Mucosa of stomach (tissue), 1 donor: ENCODE measurements around the gene ZSCAN22.
"Not testable (repeated sequence)": the region's sequence is repeated elsewhere in the genome, so short reads cannot be mapped to it uniquely, and the experiment has no call there.

Source experiments
- H3K27me3 ChIP-seq: one replicate; pipeline ENCODE4 v1.7.0; 2013; ENCODE audit warnings: mild to moderate bottlenecking, low read length; ENCODE audit not compliant: control insufficient read depth, insufficient read depth
- H3K36me3 ChIP-seq: one replicate; pipeline ENCODE4 v1.7.0; 2013; ENCODE audit warnings: low read length; ENCODE audit not compliant: control insufficient read depth, insufficient read depth
- H3K4me1 ChIP-seq: one replicate; pipeline ENCODE4 v1.7.0; 2013; ENCODE audit warnings: mild to moderate bottlenecking, low read length; ENCODE audit not compliant: control insufficient read depth, insufficient read depth
- H3K4me3 ChIP-seq: one replicate; pipeline ENCODE4 v1.7.0; 2013; ENCODE audit warnings: low read length
- H3K9ac ChIP-seq: one replicate; pipeline ENCODE4 v1.7.0; 2013; ENCODE audit warnings: mild to moderate bottlenecking, low read length, moderate library complexity
- H3K9me3 ChIP-seq: one replicate; pipeline ENCODE4 v1.7.0; 2013; ENCODE audit warnings: mild to moderate bottlenecking, low read length, moderate library complexity; ENCODE audit not compliant: control insufficient read depth
- donor health status: Pancreatic carcinoma.

ZSCAN22 gene

GRCh38 chr19:58348080-58348479 lies 21.3 kb downstream of the ZSCAN22 start:
- H3K4me1 ChIP-seq, H3K9ac ChIP-seq, H3K36me3 ChIP-seq, H3K9me3 ChIP-seq, H3K4me3 ChIP-seq: not testable (repeated sequence)
- H3K27me3 ChIP-seq = peaks cover 60% of the 10 kb centered on the region

GRCh38 chr19:58349590-58349989 lies 22.8 kb downstream of the ZSCAN22 start:
- Histone ChIP-seq H3K9me3 (no peaks in the 10 kb centered on the region), H3K36me3 (no peaks in the 10 kb centered on the region), H3K4me1 (peaks cover 5% of the 10 kb centered on the region), H3K4me3 (no peak overlapping the region), H3K9ac (no peak overlapping the region), H3K27me3 (peaks cover 70% of the 10 kb centered on the region)

- no peak overlapping the region for H3K9ac ChIP-seq
- H3K36me3 ChIP-seq = no peaks in the 10 kb centered on the region
- H3K4me3 ChIP-seq = no peak overlapping the region
- peaks cover 5% of the 10 kb centered on the region for H3K4me1 ChIP-seq
- H3K9me3 ChIP-seq = no peaks in the 10 kb centered on the region
- peaks cover 72% of the 10 kb centered on the region for H3K27me3 ChIP-seq
These were observed 23.4 kb downstream of the ZSCAN22 start for GRCh38 chr19:58350001-58350861.

- no peak overlapping the region for H3K4me3 ChIP-seq
- H3K4me1 ChIP-seq = peaks cover 5% of the 10 kb centered on the region
- H3K27me3 ChIP-seq = peaks cover 80% of the 10 kb centered on the region
- H3K36me3 ChIP-seq = no peaks in the 10 kb centered on the region
- H3K9ac ChIP-seq = no peak overlapping the region
- H3K9me3 ChIP-seq = no peaks in the 10 kb centered on the region
These were observed 24.2 kb downstream of the ZSCAN22 start for GRCh38 chr19:58350871-58351557.

- Histone ChIP-seq H3K36me3 (no peaks in the 10 kb centered on the region), H3K27me3 (peaks cover 84% of the 10 kb centered on the region), H3K4me3 (no peak overlapping the region), H3K4me1 (peaks cover 5% of the 10 kb centered on the region), H3K9me3 (no peaks in the 10 kb centered on the region), H3K9ac (no peak overlapping the region)
These were observed 24.7 kb downstream of the ZSCAN22 start for GRCh38 chr19:58351558-58351878.

- H3K27me3 ChIP-seq = peaks cover 83% of the 10 kb centered on the region
- H3K36me3 ChIP-seq = no peaks in the 10 kb centered on the region
- no peak overlapping the region for H3K9ac ChIP-seq
- no peaks in the 10 kb centered on the region for H3K9me3 ChIP-seq
- H3K4me3 ChIP-seq = no peak overlapping the region
- H3K4me1 ChIP-seq = peaks cover 2% of the 10 kb centered on the region
These were observed 25.4 kb downstream of the ZSCAN22 start for GRCh38 chr19:58351990-58352755.

GRCh38 chr19:58352760-58353671 lies 26.2 kb downstream of the ZSCAN22 start, which contains the start of gene A1BG:
Gene A1BG, minus strand, starts transcription at chr19:58353492. Its CDS starts 55 bp downstream, at chr19:58353437.
- H3K9ac ChIP-seq = no peak within 1 kb of the TSS
- peaks cover 79% of the 10 kb centered on the region for H3K27me3 ChIP-seq

GRCh38 chr19:58353717-58354477 lies 27.1 kb downstream of the ZSCAN22 start:
- H3K27me3 ChIP-seq = peaks cover 71% of the 10 kb centered on the region
- H3K9ac ChIP-seq = no peak overlapping the region
- no peaks in the 10 kb centered on the region for H3K4me1 ChIP-seq
- no peaks in the 10 kb centered on the region for H3K9me3 ChIP-seq
- no peak overlapping the region for H3K4me3 ChIP-seq
- no peaks in the 10 kb centered on the region for H3K36me3 ChIP-seq

More at GRCh38 chr19:58352760-58353671, 26.2 kb downstream of the ZSCAN22 start, which contains the start of gene A1BG:
- H3K36me3 ChIP-seq = no peaks in the 10 kb centered on the region
- H3K4me3 ChIP-seq = no peak within 1 kb of the TSS
- no peaks in the 10 kb centered on the region for H3K4me1 ChIP-seq
- no peaks in the 10 kb centered on the region for H3K9me3 ChIP-seq

GRCh38 chr19:58354478-58355030 lies 27.8 kb downstream of the ZSCAN22 start:
- H3K4me1 ChIP-seq = no peaks in the 10 kb centered on the region

GRCh38 chr19:58355215-58355796 lies 28.5 kb downstream of the ZSCAN22 start:
- Histone ChIP-seq H3K9ac (no peak overlapping the region), H3K27me3 (peaks cover 57% of the 10 kb centered on the region), H3K4me3 (no peak overlapping the region), H3K4me1 (no peaks in the 10 kb centered on the region), H3K9me3 (no peaks in the 10 kb centered on the region), H3K36me3 (no peaks in the 10 kb centered on the region)

More at GRCh38 chr19:58354478-58355030, 27.8 kb downstream of the ZSCAN22 start:
- Histone ChIP-seq H3K4me3 (no peak overlapping the region), H3K9ac (no peak overlapping the region), H3K36me3 (no peaks in the 10 kb centered on the region), H3K9me3 (no peaks in the 10 kb centered on the region), H3K27me3 (peaks cover 64% of the 10 kb centered on the region)
